NCI-H526 (cell line): ENCODE measurements around the gene NUMB.
"Not testable (repeated sequence)": the region's sequence is repeated elsewhere in the genome, so short reads cannot be mapped to it uniquely, and the experiment has no call there.

Source experiments
- DNase-seq, 2 experiments: peaks; one replicate each; lab custom pipeline; 2025; lab: John Stamatoyannopoulos, UW

Gene NUMB

GRCh38 chr14:73359445-73359844 is 98.9 kb downstream of the NUMB start:
- no peak for DNase-seq

GRCh38 chr14:73358187-73358586 is 100.2 kb downstream of the NUMB start:
- no peak for DNase-seq

GRCh38 chr14:73349091-73349490 is 109.3 kb downstream of the NUMB start:
- not testable (repeated sequence) for DNase-seq

- no peak for DNase-seq
Observed at GRCh38 chr14:73344319-73344718, 114.0 kb downstream of the NUMB start.

GRCh38 chr14:73342670-73343069 is 115.7 kb downstream of the NUMB start:
- DNase-seq, result no peak

GRCh38 chr14:73339846-73340595 is 118.3 kb downstream of the NUMB start:
- DNase-seq, result peak; percentile 60 to 75

GRCh38 chr14:73339206-73339605 is 119.1 kb downstream of the NUMB start:
- no peak for DNase-seq

- DNase-seq, result no peak
Observed at GRCh38 chr14:73338551-73338950, 119.8 kb downstream of the NUMB start.

- no peak for DNase-seq
Observed at GRCh38 chr14:73333031-73333430, 125.3 kb downstream of the NUMB start.

GRCh38 chr14:73325630-73326299 is 132.6 kb downstream of the NUMB start:
- no peak for DNase-seq

GRCh38 chr14:73325063-73325462 is 133.3 kb downstream of the NUMB start:
- no peak for DNase-seq

GRCh38 chr14:73324533-73324932 is 133.8 kb downstream of the NUMB start:
- no peak for DNase-seq

- no peak for DNase-seq
Observed at GRCh38 chr14:73323896-73324399, 134.4 kb downstream of the NUMB start.

- DNase-seq, result no peak
Observed at GRCh38 chr14:73313151-73313550, 145.2 kb downstream of the NUMB start.

GRCh38 chr14:73312687-73313086 is 145.7 kb downstream of the NUMB start:
- DNase-seq, result no peak

GRCh38 chr14:73311708-73312030 is 146.7 kb downstream of the NUMB start:
- DNase-seq, result no peak

- DNase-seq, result not testable (repeated sequence)
Observed at GRCh38 chr14:73309207-73309606, 149.1 kb downstream of the NUMB start.

GRCh38 chr14:73307261-73307660 is 151.1 kb downstream of the NUMB start:
- DNase-seq, result no peak

GRCh38 chr14:73305499-73305898 is 152.8 kb downstream of the NUMB start:
- DNase-seq, result no peak

- DNase-seq, result peak; percentile 25 to 79
Observed at GRCh38 chr14:73295198-73295796, 163.0 kb downstream of the NUMB start.

- DNase-seq, result no peak
Observed at GRCh38 chr14:73293782-73294781, 164.3 kb downstream of the NUMB start.

GRCh38 chr14:73290279-73290678 is 168.1 kb downstream of the NUMB start:
- DNase-seq, result no peak
